ENCODE data around the gene ITPR2.

The ITPR2 gene

DNA sequence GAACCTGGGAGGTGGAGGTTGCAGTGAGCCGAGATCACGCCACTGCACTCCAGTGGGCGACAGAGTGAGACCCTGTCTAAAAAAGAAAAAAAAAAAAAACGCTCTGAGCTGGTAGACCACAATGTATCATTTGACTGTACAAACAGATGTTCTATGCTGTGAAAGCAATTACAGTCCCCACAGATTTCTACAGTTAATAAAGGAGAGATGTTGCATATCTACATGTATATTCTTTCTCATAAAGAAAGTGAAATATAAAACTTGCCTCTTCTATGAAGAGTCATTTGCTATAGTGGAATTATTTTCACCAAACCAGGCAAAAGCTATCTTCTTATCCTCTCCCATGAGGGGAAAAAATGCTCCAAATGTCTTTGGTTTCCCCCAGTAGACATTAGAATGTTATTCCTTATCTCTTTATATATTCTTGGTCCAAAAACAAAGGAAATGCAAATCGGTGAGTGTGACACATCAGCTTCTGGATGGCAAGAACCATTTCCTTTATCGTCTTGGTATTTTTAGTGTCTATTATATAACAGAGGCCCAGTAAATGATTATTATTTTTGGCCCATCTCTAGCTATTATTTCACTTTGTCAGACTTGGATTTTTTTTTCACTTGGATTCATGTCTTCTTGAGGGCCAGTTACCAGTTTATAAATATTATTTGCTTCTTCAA, 407.3 kb downstream of the ITPR2 start:
- DNase-seq (ENCODE audit: low read depth, low spot score): no peak
- no peak overlapping the region for H3K4me3 ChIP-seq (ENCODE audit: low read length)

DNA sequence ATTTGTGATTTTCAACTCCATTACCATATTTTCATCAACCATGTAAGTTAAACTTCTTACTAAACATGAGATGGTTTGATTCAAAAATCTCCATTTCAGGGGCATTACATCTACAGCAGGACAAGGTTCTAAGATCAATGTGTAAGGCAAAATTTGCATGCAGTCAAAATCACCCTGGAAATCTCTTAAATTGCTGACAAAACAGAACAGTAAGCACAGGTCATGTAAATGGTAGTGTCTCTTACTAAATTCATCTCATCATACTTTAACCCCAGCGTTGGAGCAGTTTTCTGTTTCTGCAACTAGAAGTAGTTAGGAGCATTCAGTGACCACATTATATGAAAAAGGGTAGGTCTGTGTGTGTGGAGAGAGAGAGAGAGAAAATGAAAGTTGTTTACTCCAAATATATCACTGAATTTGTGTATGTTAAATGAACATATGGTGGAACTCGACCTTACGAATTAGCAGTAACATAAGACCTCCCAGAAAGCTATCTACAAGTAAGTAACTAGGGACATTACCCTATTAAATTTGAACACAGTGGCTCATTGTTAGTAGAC, 410.1 kb downstream of the ITPR2 start:
- H3K4me3 ChIP-seq (ENCODE audit: low read length): no peak overlapping the region

DNA sequence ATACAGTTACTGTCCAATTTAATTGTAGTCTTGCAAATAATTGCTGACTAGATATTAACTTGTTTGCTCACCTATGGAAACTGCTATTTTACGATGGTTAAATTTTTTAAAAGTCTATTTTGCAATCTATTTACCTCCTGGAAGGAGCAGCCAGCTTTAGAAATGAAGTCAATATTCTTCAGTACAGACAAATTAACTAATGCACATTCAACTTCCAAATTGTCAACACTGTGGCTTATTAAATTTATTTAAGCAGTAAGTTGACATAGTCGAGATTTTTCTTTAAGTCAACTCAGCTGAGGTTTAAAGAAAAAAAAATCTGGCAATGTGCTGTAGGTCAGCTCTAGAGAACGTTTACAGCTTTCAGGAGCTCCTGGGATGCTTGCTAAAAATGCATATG, 416.4 kb downstream of the ITPR2 start:
- no peak overlapping the region for H3K4me3 ChIP-seq (ENCODE audit: low read length)

More for the DNA sequence above, 410.1 kb downstream of the ITPR2 start:
- DNase-seq (ENCODE audit: low read depth, low spot score): no peak

DNA sequence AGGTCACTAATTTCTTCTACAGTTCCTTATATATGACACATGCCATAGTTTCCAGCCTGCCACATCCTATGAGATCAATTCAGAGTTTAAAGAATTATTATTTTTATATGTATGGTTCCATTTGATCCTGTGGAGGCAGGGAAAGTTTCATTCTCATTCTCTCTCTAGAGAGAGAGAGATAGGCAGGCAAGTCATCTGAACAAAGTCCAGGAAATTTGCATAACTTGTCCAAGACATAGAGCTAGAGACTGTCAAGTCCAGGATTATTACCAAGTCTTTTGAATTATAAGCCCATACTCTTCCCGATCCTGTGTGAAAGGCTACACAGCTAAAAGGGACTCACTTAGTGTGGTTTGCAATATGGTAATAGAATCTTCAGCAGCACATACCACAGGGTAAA, 422.3 kb downstream of the ITPR2 start:
- H3K4me3 ChIP-seq (ENCODE audit: low read length): no peak overlapping the region
- DNase-seq (ENCODE audit: low read depth, low spot score): no peak

More for the DNA sequence above, 416.4 kb downstream of the ITPR2 start:
- no peak for DNase-seq (ENCODE audit: low read depth, low spot score)

DNA sequence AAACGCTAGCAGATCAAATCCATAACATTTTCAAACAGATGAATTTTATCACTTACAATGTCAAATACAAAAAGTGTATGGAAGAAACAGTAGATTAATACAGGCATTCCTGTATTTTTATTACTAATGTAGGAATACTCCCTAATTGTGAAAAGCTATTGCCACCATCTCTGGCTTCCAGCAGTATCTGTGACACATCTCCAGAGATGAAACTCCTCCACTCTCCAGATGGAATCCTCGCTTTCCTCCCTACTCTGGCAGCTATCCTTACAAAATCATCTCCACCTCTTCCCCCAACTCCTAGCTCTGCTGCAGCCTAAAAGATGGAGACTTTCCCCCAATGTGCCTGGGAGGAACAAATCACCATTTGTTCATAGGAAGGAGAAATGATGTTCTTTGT, 426.2 kb downstream of the ITPR2 start:
- DNase-seq (ENCODE audit: low read depth, low spot score): no peak

DNA sequence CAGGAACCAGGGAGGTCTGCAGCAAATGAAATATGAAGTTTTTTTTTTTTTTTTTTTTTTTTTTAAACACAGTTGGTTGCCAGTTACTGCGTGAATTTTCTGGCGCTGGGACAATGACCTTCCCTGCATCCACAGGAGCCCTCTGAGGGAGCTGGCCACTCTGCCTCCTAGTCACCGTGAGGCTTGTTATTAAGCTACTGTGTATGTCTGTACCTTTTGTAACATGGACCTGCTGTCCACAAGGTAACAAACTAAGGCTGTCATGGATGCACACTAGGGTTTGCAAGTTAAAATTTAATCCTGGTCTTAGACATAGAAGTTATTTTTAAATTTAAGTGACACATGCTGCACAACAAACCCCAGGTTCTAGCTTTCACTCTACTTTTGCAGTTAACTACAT, 426.6 kb downstream of the ITPR2 start:
- no peak for DNase-seq (ENCODE audit: low read depth, low spot score)
- H3K4me3 ChIP-seq (ENCODE audit: low read length): no peak overlapping the region

More for the DNA sequence above, 426.2 kb downstream of the ITPR2 start:
- no peak overlapping the region for H3K4me3 ChIP-seq (ENCODE audit: low read length)

DNA sequence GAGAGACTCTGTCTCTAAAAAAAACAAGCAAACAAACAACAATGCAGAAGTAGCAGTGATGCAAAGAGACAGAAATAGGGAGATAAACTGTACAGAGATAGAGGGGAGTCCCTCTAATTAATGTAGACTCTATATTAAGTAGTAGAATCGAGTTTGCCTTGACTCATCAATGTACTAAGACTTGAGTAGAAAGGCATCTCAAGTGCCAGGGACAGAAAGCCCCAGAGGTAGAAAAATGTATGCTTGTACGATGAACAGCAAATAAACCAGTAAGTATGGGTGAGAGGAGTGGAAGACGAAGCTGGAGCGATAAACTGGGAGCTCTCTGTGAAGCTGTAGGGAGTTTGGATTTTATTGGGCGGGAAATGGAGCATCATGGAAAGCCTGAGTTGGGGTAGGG, 429.4 kb downstream of the ITPR2 start:
- no peak overlapping the region for H3K4me3 ChIP-seq (ENCODE audit: low read length)
- no peak for DNase-seq (ENCODE audit: low read depth, low spot score)

DNA sequence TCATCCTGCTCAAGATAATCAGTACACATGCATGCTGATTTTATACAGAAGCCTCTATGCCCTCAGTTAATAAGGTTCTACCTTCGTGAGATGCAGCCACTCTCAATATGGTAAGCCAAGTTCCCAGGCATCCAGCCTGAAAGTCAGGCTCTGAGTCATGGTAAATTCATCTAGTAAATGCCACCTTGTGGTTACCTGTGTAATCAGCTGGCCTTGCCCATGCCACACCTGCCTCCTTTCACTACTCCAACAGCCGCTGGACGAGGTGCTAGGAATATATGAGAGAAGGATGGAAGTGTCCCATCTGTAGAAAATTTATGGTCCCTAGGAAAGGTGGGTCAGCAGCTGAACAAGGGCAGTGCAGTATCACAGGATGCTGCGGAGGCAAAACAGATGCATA, 430.3 kb downstream of the ITPR2 start:
- H3K4me3 ChIP-seq (ENCODE audit: low read length): no peak overlapping the region
- DNase-seq (ENCODE audit: low read depth, low spot score): no peak

DNA sequence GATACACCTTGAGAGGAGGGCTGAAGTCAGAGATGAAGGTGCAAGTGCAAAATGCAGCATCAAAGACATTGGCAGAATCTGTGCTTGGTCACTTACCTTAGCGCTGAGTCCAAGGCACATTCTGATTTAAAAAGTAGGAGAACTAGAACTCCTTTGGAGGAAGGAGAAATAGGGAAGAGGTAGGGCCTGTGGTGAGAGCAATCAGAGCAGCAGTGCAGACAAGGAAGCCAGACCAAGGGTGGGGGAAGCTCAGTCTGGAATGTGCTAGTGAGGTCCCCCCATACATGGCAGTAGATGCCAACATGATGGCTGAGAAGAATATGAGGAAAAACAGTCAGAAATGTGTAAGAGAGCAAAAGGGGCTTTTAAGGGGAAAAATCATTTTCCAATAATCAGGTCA, 431.1 kb downstream of the ITPR2 start:
- no peak for DNase-seq (ENCODE audit: low read depth, low spot score)
- H3K4me3 ChIP-seq (ENCODE audit: low read length): no peak overlapping the region

DNA sequence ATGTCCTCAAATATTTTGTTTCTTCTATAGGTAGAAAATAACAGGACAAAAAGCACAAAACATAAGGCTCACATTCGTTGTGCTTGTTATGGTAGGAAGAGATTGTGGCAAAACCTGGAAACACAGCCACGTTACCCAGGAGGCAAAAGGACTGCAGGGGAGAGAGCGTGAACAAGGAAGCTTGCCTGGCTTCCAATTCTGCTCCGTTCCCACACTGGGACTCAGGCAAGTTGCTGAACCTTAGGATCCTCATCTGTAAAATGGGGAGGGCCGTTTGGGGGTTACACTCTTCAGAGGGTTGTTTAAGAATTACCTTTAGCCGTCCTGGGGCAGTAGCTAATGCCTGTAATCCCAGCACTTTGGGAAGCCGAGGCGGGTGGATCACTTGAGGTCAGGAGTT, 432.4 kb downstream of the ITPR2 start:
- no peak overlapping the region for H3K4me3 ChIP-seq (ENCODE audit: low read length)
- DNase-seq (ENCODE audit: low read depth, low spot score): no peak

DNA sequence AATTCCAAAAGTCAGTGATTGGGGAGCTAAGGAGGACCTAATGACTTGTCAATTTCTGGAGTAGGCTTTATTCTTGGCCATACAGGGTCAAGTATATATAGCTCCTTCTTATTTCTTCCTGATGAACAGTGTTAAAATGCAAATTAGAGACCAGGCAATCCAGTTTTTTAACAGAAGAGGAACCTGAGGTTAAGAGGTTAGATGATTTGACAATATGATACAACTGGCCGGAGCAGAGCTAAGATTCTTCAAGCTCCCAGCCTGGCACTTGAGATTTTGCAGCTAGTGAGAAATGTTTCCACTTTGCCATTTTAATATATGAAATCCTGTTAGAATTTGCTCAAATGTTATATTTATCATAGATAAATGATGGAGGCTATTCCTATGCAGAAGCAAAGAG, 433.6 kb downstream of the ITPR2 start:
- no peak overlapping the region for H3K4me3 ChIP-seq (ENCODE audit: low read length)
- DNase-seq (ENCODE audit: low read depth, low spot score): no peak

DNA sequence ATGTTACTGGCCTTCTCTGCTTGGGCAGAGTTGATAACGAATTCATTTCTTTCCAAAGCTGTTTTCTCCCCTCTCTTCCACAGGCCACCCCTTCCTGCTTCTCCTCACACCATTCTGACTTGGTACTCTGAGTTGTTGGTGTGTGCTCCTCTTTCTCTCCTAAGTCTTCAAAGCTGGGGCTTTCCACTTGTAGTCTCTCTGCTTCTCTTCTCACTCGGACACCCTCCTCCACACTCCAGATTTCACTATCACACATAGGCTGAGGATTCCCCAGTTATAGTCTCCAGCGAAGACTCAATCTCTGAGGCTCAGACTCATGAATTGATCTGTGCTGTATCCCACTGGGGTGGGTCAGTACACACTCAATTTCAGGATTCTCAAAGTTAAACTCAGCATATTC, 436.6 kb downstream of the ITPR2 start:
- no peak overlapping the region for H3K4me3 ChIP-seq (ENCODE audit: low read length)
- DNase-seq (ENCODE audit: low read depth, low spot score): no peak

DNA sequence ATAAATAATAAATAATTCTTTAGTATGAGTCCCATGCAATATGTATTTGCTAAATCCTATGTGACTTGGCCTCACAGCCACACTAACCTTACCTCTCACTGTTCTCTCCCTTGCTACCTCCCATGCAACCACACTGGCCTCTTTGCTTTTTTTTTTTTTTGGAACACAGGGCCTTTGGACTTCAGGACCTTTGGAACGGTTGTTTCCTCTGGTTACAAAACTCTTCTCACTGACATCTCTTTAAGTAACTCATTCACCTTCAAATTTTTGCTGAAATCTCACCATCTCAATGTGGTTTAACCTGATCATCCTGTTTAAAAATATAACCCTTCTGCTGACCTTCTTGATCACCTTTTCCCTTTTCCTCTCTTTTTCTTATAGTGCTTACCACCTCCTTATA, 443.7 kb downstream of the ITPR2 start:
- DNase-seq (ENCODE audit: low read depth, low spot score): no peak
- no peak overlapping the region for H3K4me3 ChIP-seq (ENCODE audit: low read length)

DNA sequence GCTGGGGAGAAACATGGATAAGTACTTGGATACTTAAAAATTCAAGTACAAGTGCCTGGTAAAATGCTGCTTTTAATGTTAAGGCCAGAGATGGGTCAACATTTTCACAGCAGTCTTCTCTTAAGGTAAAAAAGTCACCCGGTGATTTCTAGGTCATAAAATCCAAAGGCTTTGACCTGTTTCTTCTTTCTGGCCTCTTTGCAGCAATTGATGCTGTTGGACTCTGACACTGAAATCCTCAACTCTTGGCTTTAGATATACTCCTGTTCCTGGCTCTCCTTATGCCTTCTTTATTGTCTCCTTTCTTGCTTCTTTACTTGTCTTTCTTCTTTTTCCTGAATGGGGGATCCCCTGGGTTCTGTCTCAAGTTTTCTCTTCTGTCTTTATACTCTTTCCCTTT, 448.5 kb downstream of the ITPR2 start:
- DNase-seq (ENCODE audit: low read depth, low spot score): no peak
- no peak overlapping the region for H3K4me3 ChIP-seq (ENCODE audit: low read length)

DNA sequence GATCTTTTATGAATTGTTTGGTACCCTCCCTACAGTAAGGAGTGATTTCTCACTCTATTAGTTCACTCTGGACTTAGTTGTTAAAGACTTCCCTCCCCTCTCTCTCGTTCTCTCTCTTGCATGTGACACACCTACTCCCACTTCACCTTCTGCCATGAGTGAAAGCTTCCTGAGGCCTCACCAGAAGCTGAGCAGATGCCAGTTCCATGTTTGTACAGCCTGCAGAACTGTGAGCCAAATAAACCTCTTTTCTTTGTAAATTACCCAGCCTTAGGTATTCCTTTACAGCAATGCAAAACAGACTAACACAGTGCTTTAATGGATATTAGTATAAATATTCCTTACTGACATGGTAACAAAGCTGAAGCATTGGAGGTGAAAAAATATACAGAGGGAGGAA, 450.0 kb downstream of the ITPR2 start:
- DNase-seq (ENCODE audit: low read depth, low spot score): no peak
- no peak overlapping the region for H3K4me3 ChIP-seq (ENCODE audit: low read length)

DNA sequence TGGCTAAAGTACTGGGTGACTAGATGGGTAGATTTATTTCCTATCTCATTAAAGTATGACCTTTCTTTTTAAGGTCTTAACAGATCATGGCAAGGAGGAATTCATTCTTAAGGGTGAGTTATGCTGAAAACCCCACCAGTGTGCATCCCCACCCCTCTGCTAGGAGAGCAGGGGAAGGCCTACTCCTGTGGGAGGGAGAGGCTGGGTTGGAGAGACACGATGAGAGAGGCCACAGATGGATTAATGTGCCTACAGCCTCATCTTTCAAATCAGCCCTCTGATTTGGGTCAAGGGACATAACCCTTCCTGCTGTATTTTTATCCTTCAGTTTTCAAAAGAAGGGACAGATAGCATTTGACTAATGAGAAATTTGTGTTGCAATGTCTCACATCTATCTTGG, 452.1 kb downstream of the ITPR2 start:
- H3K4me3 ChIP-seq (ENCODE audit: low read length): no peak overlapping the region
- no peak for DNase-seq (ENCODE audit: low read depth, low spot score)

DNA sequence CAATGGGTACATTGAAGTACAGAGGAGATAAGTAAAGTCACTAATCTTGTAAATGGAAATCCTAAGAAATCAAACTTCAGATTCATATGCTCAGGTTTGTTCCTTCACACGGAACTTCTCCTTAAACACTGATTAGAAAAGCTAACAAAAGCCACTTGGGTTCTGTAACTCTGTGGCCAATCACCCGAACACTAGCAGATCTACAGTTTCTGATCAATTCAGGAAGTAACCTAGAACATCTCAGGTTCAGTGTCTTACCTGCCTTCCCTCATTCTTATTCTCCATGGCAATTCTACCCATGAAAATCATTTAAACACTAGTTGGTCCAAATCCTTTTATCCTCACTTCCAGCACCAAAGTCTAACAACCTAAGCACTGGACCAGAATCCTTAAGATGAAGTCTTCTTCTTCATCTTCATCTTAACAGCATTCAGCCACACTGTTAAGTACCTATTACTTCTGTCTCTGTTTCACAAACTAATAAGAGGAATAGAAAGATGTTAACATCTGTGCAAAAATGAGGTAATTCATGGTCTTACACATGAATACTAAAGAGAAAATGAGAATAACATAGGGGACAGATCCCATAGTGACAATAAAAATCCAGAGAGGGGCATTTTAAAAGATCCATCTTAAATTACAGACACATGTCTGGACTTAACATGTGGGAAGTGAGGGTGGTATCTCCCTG, 453.1 kb downstream of the ITPR2 start:
- DNase-seq (ENCODE audit: low read depth, low spot score): no peak
- H3K4me3 ChIP-seq (ENCODE audit: low read length): no peak overlapping the region

DNA sequence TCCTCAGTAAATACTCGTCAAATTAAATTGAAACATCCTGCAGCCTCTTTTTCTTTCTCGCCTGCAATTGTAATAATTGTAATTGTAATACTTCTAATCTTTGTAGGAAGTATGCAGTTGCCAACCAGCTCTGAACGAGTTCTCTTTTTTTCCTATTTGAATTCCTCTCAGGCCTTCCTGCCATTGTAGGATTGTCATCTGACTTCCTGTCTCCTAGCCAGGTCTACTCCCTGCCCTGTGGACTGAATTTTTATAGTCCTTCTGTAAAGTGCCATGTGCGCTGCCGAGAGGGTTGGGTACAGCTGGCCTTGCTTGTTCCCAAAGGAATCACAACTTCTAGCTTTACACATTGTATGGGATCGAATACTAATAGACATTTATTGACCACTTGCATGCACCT, 454.3 kb downstream of the ITPR2 start:
- no peak overlapping the region for H3K4me3 ChIP-seq (ENCODE audit: low read length)
- no peak for DNase-seq (ENCODE audit: low read depth, low spot score)

DNA sequence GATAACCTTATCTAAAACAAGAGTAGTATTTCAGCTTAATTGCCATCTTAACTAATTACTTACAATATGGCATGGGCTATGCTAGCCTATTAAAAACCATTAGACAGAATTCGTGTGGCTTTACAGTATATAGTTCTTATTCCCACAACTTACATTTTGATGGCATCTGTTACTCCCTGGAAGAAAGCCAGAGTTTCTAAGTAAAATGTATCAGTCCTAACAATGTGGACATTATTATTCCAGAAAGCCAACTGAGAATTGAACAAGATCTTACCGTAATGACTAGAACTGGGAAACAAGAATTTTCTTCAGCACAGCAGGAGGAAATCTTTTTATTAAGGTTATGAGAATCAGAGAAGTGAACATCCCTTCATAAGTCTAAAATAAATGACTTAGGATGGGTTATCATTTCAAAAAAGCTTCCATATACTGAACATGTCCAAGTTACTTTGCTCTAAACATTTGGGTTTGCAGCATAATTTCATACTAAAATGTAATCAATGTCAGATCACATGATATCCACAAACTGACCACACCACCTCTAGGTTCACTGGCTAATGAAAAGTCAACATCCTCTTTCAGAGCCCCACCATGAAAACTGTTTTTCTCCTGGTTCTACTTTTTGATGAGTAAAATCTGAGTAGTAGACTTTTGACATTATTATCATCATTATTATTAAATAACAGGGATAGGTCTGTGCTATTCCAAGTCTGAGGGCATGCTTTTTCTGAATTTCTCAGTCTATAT, 457.9 kb downstream of the ITPR2 start:
- no peak for DNase-seq (ENCODE audit: low read depth, low spot score)
- no peak overlapping the region for H3K4me3 ChIP-seq (ENCODE audit: low read length)

Data from Jurkat, Clone E6-1 (cell line).